ENCODE results near the gene VAV3. TPM values are rescaled to one million over a fixed set of nuclear protein-coding genes. Genes with fewer than 3 reads are reported as not detected.

Gene VAV3
- total RNA-seq, 2 donors from 2014 or later, result 18.4 to 21.4 TPM

DNA sequence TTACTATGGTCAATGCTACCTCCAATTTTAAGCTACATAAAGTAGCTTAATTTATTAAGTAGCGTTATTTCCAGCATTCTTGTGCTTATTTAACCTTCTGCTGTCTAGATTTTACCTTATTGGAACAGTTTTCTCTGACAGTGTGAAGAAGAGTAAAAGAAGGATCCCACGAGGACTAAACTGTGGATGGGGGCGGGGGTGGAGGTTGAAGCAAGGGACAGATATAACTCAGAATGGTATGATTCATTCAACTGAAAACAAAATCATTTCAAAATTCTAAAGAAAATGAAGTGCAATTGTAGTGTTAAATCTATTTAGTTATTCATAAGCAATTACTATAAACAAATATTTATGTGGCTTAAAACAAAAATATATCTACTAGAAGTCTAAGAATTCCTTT, 11.5 kb upstream of the VAV3 start:
- Histone ChIP-seq H3K36me3 (replicated peaks in 1 of 2; ENCODE audit: insufficient read depth in 1 of 2, low read depth in 2 of 2) (no peaks in the 10 kb centered on the region), H3K4me3 (no peak overlapping the region), H3K27ac (no peak overlapping the region), H3K9me3 (no peaks in the 10 kb centered on the region), H3K27me3 (no peaks in the 10 kb centered on the region), H3K4me1 (no peaks in the 10 kb centered on the region)
- ATAC-seq, result no peak
- intact Hi-C loops (cut with DNase I), result no loop called here
- 59 to 71% methylated on average over 3 of the region's 3 CpGs for WGBS, 2 donors
- TF ChIP-seq, protein P1, sequence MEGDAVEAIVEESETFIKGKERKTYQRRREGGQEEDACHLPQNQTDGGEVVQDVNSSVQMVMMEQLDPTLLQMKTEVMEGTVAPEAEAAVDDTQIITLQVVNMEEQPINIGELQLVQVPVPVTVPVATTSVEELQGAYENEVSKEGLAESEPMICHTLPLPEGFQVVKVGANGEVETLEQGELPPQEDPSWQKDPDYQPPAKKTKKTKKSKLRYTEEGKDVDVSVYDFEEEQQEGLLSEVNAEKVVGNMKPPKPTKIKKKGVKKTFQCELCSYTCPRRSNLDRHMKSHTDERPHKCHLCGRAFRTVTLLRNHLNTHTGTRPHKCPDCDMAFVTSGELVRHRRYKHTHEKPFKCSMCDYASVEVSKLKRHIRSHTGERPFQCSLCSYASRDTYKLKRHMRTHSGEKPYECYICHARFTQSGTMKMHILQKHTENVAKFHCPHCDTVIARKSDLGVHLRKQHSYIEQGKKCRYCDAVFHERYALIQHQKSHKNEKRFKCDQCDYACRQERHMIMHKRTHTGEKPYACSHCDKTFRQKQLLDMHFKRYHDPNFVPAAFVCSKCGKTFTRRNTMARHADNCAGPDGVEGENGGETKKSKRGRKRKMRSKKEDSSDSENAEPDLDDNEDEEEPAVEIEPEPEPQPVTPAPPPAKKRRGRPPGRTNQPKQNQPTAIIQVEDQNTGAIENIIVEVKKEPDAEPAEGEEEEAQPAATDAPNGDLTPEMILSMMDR (IDR thresholded peaks at IDR 0.05), result no peak
- no peak for TF ChIP-seq POLR2A (IDR thresholded peaks at IDR 0.05)
- DNase-seq, result no peak

DNA sequence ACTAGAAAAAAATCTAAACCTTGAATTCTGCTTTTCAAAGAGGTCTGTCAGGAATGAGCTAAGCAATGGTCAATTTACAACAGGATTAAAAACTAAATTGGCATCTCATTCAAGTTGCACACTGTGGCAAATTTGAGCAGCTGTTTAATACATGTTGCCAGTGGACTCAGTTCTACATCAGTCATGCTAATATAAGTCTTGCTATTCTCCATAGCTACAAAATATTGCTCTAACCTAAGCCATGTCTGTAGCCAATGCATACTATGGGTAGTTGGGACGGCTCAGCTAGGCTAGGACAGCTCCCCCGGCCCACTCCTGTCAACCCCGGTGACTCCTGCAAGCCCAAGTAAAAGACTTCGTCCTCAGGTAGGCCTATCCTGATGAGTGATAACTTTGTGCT, 10.9 kb upstream of the VAV3 start:
- intact Hi-C loops (cut with DNase I), result no loop called here
- no peak for ATAC-seq
- no peaks in the 10 kb centered on the region for H3K9me3 ChIP-seq
- no peak for DNase-seq
- no peak for TF ChIP-seq POLR2A (IDR thresholded peaks at IDR 0.05)
- TF ChIP-seq, protein P1 (IDR thresholded peaks at IDR 0.05), result no peak
- no peaks in the 10 kb centered on the region for H3K27me3 ChIP-seq
- WGBS, 2 donors, result 77 to 78% methylated on average over 4 of the region's 4 CpGs
- no peak overlapping the region for H3K4me3 ChIP-seq
- no peak overlapping the region for H3K27ac ChIP-seq
- no peaks in the 10 kb centered on the region for H3K4me1 ChIP-seq
- no peaks in the 10 kb centered on the region for H3K36me3 ChIP-seq (replicated peaks in 1 of 2; ENCODE audit: insufficient read depth in 1 of 2, low read depth in 2 of 2)

DNA sequence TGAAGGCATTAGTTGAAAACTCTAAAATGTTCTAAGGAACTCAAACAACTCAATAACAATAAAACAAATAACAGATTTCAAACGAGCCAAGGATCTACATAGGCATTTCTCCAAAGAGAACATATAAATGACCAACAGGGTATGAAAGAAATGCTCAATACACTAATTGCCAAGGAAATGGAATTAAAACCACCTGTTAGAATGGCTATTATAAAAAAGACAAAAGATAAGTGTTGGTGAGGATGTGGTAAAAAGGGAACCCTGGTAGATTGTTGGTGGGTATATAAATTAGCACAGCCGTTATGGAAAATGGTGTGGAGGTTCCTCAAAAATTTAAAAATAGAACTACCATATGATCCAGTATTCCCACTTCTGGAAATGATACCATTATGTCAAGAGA, 9.1 kb upstream of the VAV3 start:
- no peak for TF ChIP-seq POLR2A (IDR thresholded peaks at IDR 0.05)
- TF ChIP-seq, protein P1 (IDR thresholded peaks at IDR 0.05), result no peak
- H3K9me3 ChIP-seq, result no peaks in the 10 kb centered on the region
- H3K27ac ChIP-seq, result no peak overlapping the region
- WGBS, 2 donors, result 5 to 27% methylated on average over 2 of the region's 2 CpGs
- intact Hi-C loops (cut with DNase I), result no loop called here
- H3K4me1 ChIP-seq, result no peaks in the 10 kb centered on the region
- H3K27me3 ChIP-seq, result no peaks in the 10 kb centered on the region
- DNase-seq (no peak), ATAC-seq (no peak)
- H3K36me3 ChIP-seq (replicated peaks in 1 of 2; ENCODE audit: insufficient read depth in 1 of 2, low read depth in 2 of 2), result no peaks in the 10 kb centered on the region
- no peak overlapping the region for H3K4me3 ChIP-seq

DNA sequence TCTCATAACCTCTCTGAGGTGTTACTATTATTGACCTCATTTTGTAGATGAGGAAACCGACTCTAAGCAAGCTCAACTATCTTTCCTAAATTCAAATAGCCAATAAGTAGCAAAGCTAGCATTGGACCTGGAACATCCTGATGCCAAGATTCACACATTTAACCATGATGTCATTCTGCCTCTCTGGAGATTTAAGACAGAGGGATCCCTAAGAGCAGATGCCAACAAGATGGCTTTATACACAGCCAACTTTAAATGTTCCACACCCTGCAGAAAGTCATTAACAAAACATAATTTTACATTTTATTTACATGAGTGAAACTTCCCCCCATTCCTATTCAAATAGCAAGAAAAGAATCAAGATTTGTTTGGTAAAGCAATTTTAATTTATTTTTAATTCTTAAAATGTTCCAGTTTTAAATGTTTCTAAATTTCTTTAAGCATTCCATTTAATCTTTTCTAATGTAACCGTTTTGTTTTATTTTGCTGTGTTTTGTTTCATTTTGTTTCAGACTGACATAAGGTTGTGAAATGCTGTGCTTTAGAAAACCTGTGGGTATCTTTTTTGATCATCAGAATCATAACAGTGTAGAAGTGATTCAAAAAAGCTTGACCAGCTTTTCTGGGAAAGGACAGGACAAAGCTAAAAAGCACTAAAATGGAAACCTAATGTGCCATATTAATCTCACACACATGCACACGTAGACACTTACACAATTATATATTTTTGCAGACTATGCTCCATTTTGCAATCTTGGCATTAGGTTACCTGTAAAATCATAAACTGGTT, 7.6 kb upstream of the VAV3 start:
- no peaks in the 10 kb centered on the region for H3K9me3 ChIP-seq
- intact Hi-C loops (cut with DNase I), result no loop called here

More for the DNA sequence above, 7.6 kb upstream of the VAV3 start:
- Histone ChIP-seq H3K4me1 (no peaks in the 10 kb centered on the region), H3K36me3 (replicated peaks in 1 of 2; ENCODE audit: insufficient read depth in 1 of 2, low read depth in 2 of 2) (no peaks in the 10 kb centered on the region), H3K27ac (no peak overlapping the region), H3K4me3 (no peak overlapping the region), H3K27me3 (no peaks in the 10 kb centered on the region)
- ATAC-seq (no peak), DNase-seq (no peak)
- TF ChIP-seq, protein P1 (IDR thresholded peaks at IDR 0.05), result no peak
- TF ChIP-seq POLR2A (IDR thresholded peaks at IDR 0.05), result no peak
- 35 to 39% methylated on average over 3 of the region's 3 CpGs for WGBS, 2 donors

Measured in body of pancreas (tissue), 4 donors.